HEK293T (cell line): ENCODE results near the gene HPS1.

Experiments used
- CTCF ChIA-PET: fragments of 350-600 bp; formaldehyde crosslinking; extraction: SDS; loops from one replicate; lab custom pipeline; 2021; ENCODE audit warnings: antibody characterized with exemption, inconsistent platforms; lab: Yijun Ruan, JAX
- POLR2A ChIA-PET: fragments of 350-600 bp; formaldehyde crosslinking; extraction: SDS; loops from one replicate; lab custom pipeline; 2020; ENCODE audit warnings: antibody characterized with exemption, inconsistent platforms; lab: Yijun Ruan, JAX
- DNase-seq: peaks from one replicate; pipeline ENCODE4 v3.0.0; 2012; ENCODE audit warnings: mixed read lengths; ENCODE audit errors: extremely low spot score
- ARNT ChIP-seq: fragments of 450-650 bp; IDR thresholded peaks from 2 replicates; pipeline ENCODE4 v1.6.1; 2017; ENCODE audit warnings: mild to moderate bottlenecking
- BHLHE40 ChIP-seq: fragments of 450-650 bp; IDR thresholded peaks from 2 replicates; pipeline ENCODE4 v1.6.1; 2016; ENCODE audit warnings: mild to moderate bottlenecking, moderate library complexity, borderline replicate concordance
- CTBP1 ChIP-seq: fragments of 450-650 bp; IDR thresholded peaks from 2 replicates; pipeline ENCODE4 v1.6.1; 2016; ENCODE audit warnings: borderline replicate concordance
- ELF4 ChIP-seq: fragments of 450-650 bp; IDR thresholded peaks from 2 replicates; pipeline ENCODE4 v1.6.1; 2017; ENCODE audit warnings: antibody characterized with exemption
- FOXA1 ChIP-seq: fragments of 450-650 bp; IDR thresholded peaks from 2 replicates; pipeline ENCODE4 v1.6.1; 2016; ENCODE audit warnings: mild to moderate bottlenecking
- FOXK2 ChIP-seq: fragments of 450-650 bp; IDR thresholded peaks from 2 replicates; pipeline ENCODE4 v1.6.1; 2016; ENCODE audit warnings: mild to moderate bottlenecking
- FOXM1 ChIP-seq: fragments of 450-650 bp; IDR thresholded peaks from 2 replicates; pipeline ENCODE4 v1.6.1; 2017; ENCODE audit warnings: mild to moderate bottlenecking, borderline replicate concordance
- HDGF ChIP-seq: fragments of 450-650 bp; IDR thresholded peaks from 2 replicates; pipeline ENCODE4 v1.6.1; 2017; ENCODE audit warnings: antibody characterized with exemption, borderline replicate concordance
- L3MBTL2 ChIP-seq: fragments of 450-650 bp; conservative IDR thresholded peaks from 2 replicates; pipeline ENCODE4 v1.6.1; 2016; ENCODE audit warnings: mild to moderate bottlenecking
- LEF1 ChIP-seq: fragments of 450-650 bp; IDR thresholded peaks from 2 replicates; pipeline ENCODE4 v1.6.1; 2017; ENCODE audit warnings: mild to moderate bottlenecking, borderline replicate concordance
- NFRKB ChIP-seq: fragments of 450-650 bp; IDR thresholded peaks from 2 replicates; pipeline ENCODE4 v1.6.1; 2016; ENCODE audit warnings: mild to moderate bottlenecking, moderate library complexity
- PKNOX1 ChIP-seq: fragments of 450-650 bp; IDR thresholded peaks from 2 replicates; pipeline ENCODE4 v1.6.1; 2016
- SP1 ChIP-seq: fragments of 450-650 bp; IDR thresholded peaks from 2 replicates; pipeline ENCODE4 v1.6.1; 2017
- SUZ12 ChIP-seq: fragments of 450-650 bp; IDR thresholded peaks from 2 replicates; pipeline ENCODE4 v1.6.1; 2016; ENCODE audit warnings: mild to moderate bottlenecking
- TARDBP ChIP-seq: fragments of 450-650 bp; IDR thresholded peaks from 2 replicates; pipeline ENCODE4 v1.6.1; 2016
- ZNF384 ChIP-seq: fragments of 450-650 bp; IDR thresholded peaks from 2 replicates; pipeline ENCODE4 v1.6.1; 2016

HPS1 gene

GRCh38 chr10:98486421-98486820 lies 39.7 kb upstream of the HPS1 start:
- ChIA-PET CTCF (no interaction called here), POLR2A (no interaction called here)
- DNase-seq = no peak
- no peak for TF ChIP-seq BHLHE40
- no peak for TF ChIP-seq FOXK2
- TF ChIP-seq ELF4 = no peak
- no peak for TF ChIP-seq FOXA1
- no peak for TF ChIP-seq HDGF

DNA sequence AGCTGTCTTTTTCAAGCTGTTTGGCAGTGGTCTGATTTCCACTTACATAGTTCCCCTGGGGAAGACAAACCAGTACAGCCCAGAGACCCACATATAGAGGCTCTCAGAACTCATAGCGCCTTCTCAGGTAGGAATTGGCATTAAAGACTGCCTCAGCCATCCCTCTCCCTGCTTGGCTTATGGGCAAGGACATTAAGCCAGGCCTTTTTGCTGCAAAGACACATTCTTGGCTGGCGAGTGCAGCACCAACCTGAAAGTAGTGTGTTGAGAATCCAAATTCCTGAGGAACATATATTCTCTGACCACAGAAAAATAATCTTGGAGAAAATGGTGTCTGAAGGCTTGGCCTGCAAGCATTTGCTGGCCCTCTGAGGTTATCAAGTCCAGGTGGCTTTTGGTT lies 39.2 kb upstream of the HPS1 start:
- DNase-seq = no peak
- TF ChIP-seq SUZ12 = no peak
- TF ChIP-seq PKNOX1 = no peak
- no peak for TF ChIP-seq ZNF384
- no peak for TF ChIP-seq BHLHE40
- no peak for TF ChIP-seq ELF4
- no peak for TF ChIP-seq HDGF
- POLR2A ChIA-PET = no interaction called here
- CTCF ChIA-PET = no interaction called here

DNA sequence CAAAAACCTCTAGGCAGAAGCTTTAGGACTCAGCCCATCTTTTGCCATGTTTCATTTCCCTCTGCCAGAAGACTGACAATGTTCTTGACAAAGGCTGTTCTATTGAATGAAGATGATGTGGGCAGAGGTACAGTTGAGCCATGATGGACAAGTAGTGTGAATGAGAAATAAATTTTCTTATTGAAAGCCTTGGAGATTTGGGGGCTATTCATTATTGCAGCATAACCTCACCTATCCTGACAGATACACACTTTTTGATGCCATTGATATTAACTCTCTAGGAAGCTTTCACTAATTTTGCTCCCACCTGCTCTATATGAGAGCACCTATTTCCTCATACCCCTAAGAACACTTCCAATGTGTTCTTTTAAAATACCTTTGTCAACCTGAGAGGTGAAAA lies 36.9 kb upstream of the HPS1 start:
- TF ChIP-seq BHLHE40 (no peak), L3MBTL2 (no peak), CTBP1 (no peak), PKNOX1 (no peak), FOXA1 (no peak), ELF4 (no peak), FOXK2 (no peak), ARNT (no peak), SP1 (no peak), LEF1 (no peak), TARDBP (no peak), HDGF (no peak), FOXM1 (no peak), SUZ12 (no peak), NFRKB (no peak), ZNF384 (no peak)
- POLR2A ChIA-PET = no interaction called here
- CTCF ChIA-PET = no interaction called here
- DNase-seq = no peak

GRCh38 chr10:98482096-98482495 lies 35.4 kb upstream of the HPS1 start:
- no peak for DNase-seq
- no peak for TF ChIP-seq CTBP1
- no peak for TF ChIP-seq ARNT
- TF ChIP-seq TARDBP = no peak
- no peak for TF ChIP-seq FOXA1
- TF ChIP-seq PKNOX1 = no peak
- TF ChIP-seq FOXM1 = no peak
- TF ChIP-seq L3MBTL2 = no peak
- no peak for TF ChIP-seq ZNF384
- no peak for TF ChIP-seq NFRKB
- TF ChIP-seq SUZ12 = no peak
- no peak for TF ChIP-seq BHLHE40
- TF ChIP-seq HDGF = no peak
- TF ChIP-seq FOXK2 = no peak
- no peak for TF ChIP-seq ELF4
- no peak for TF ChIP-seq LEF1
- ChIA-PET POLR2A (no interaction called here), CTCF (no interaction called here)

DNA sequence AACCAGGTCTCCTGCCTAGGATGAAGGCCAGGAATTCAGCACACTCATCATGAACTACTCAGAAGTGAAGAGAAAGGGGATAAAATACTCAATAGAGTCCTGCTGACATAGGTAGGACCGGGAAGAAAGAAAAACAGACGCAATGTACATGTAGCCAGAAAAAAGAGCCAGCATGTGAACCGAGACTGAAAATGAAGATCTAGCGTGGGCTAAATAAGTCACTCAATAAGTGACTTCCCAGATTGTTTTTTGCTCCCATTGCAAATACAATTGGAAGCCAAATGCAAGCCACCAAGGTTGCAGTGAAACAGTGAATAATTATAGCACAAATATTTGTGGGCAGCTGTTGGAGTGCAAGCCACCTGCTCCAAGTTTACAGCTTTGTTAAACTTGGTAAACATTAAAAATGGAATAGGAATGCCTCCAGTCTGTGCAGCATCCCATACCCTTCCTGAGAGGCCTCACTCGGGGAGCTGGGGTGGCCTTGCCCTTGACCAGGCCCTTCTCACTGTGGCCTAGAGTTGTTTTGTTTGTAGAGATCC lies 34.7 kb upstream of the HPS1 start:
- TF ChIP-seq LEF1 = no peak
- TF ChIP-seq FOXK2 = no peak
- TF ChIP-seq BHLHE40 = no peak
- TF ChIP-seq CTBP1 = no peak
- POLR2A ChIA-PET = no interaction called here
- no peak for DNase-seq
- CTCF ChIA-PET = no interaction called here

- no peak for DNase-seq
- TF ChIP-seq NFRKB (no peak), BHLHE40 (no peak), L3MBTL2 (no peak), ARNT (no peak), LEF1 (no peak), PKNOX1 (no peak), SUZ12 (no peak), CTBP1 (no peak), TARDBP (no peak), SP1 (no peak), FOXA1 (no peak), FOXM1 (no peak), FOXK2 (no peak)
- POLR2A ChIA-PET = no interaction called here
- CTCF ChIA-PET = interaction anchor here (0.8 to 1.5 kb wide), 2 partner anchors 12 to 14 kb away, joined by 3 read pairs; no protein-coding TSS in a partner anchor
Measured at GRCh38 chr10:98478430-98479222, 31.9 kb upstream of the HPS1 start.
